Loucy (cell line): ENCODE data around the gene AP3S1.
"Not testable (repeated sequence)": the region's sequence is repeated elsewhere in the genome, so short reads cannot be mapped to it uniquely, and the experiment has no call there.

ENCODE experiments used
- H2AFZ ChIP-seq: fragments of 200-600 bp; sonication (generic); 2 replicates; pipeline ENCODE4 v1.6.0; 2016; ENCODE audit warnings: antibody characterized with exemption, mild to moderate bottlenecking, low read length, moderate library complexity
- H3F3A ChIP-seq: fragments of 200-600 bp; 2 replicates; pipeline ENCODE4 v1.6.0; 2016; ENCODE audit warnings: antibody characterized with exemption, low read depth, mild to moderate bottlenecking
- H3K27me3 ChIP-seq: fragments of 200-600 bp; sonication (generic); 2 replicates; pipeline ENCODE4 v1.6.1; 2014; ENCODE audit warnings: low read length, mild to moderate bottlenecking; ENCODE audit not compliant: insufficient read depth, poor library complexity, severe bottlenecking
- H3K36me3 ChIP-seq: fragments of 200-600 bp; sonication (generic); 2 replicates; pipeline ENCODE4 v1.6.1; 2016; ENCODE audit warnings: low read length; ENCODE audit not compliant: insufficient read depth
- H3K4me1 ChIP-seq: fragments of 200-600 bp; sonication (generic); 2 replicates; pipeline ENCODE4 v1.5.1; 2014; ENCODE audit warnings: low read length, mild to moderate bottlenecking; ENCODE audit not compliant: insufficient read depth, poor library complexity, severe bottlenecking
- H3K4me2 ChIP-seq: fragments of 200-600 bp; sonication (generic); 2 replicates; pipeline ENCODE4 v1.6.0; 2014; ENCODE audit warnings: antibody characterized with exemption, low read length, low read depth, mild to moderate bottlenecking; ENCODE audit not compliant: poor library complexity, severe bottlenecking
- H3K4me3 ChIP-seq: fragments of 200-600 bp; sonication (generic); 2 replicates; pipeline ENCODE4 v1.5.1; 2014; ENCODE audit warnings: low read length, mild to moderate bottlenecking, mixed read lengths; ENCODE audit not compliant: poor library complexity, severe bottlenecking
- H3K79me2 ChIP-seq: fragments of 200-600 bp; sonication (generic); 2 replicates; pipeline ENCODE4 v1.6.1; 2014; ENCODE audit warnings: low read length; ENCODE audit not compliant: insufficient read depth
- H3K9ac ChIP-seq: fragments of 200-600 bp; sonication (generic); 2 replicates; pipeline ENCODE4 v1.6.0; 2014; ENCODE audit warnings: mild to moderate bottlenecking, low read depth, low read length, moderate library complexity; ENCODE audit not compliant: poor library complexity, severe bottlenecking
- H3K9me2 ChIP-seq: fragments of 200-600 bp; sonication (generic); replicated peaks from 2 replicates; pipeline ENCODE4 v1.6.1; 2016; ENCODE audit warnings: low read depth, low read length, mixed read lengths
- H3K9me3 ChIP-seq: fragments of 200-600 bp; sonication (generic); 2 replicates; pipeline ENCODE4 v1.6.1; 2014; ENCODE audit warnings: mild to moderate bottlenecking, antibody characterized with exemption, low read length, low read depth; ENCODE audit not compliant: insufficient read depth
- H4K20me1 ChIP-seq: fragments of 200-600 bp; sonication (generic); 2 replicates; pipeline ENCODE4 v1.6.0; 2014; ENCODE audit warnings: antibody characterized with exemption, low read length, mild to moderate bottlenecking; ENCODE audit not compliant: insufficient read depth, poor library complexity, severe bottlenecking
- CTCF ChIP-seq: fragments of 200-600 bp; sonication (generic); conservative IDR thresholded peaks from 2 replicates; pipeline ENCODE4 v1.5.1; 2014; ENCODE audit warnings: mild to moderate bottlenecking, antibody characterized with exemption, low read length
- EZH2phosphoT487 ChIP-seq: fragments of 200-600 bp; IDR thresholded peaks from 2 replicates; pipeline ENCODE4 v1.6.1; 2018; ENCODE audit warnings: antibody characterized with exemption, mild to moderate bottlenecking, moderate library complexity, borderline replicate concordance

The AP3S1 gene

GRCh38 chr5:115895821-115896220, 54.1 kb downstream of the AP3S1 start:
- TF ChIP-seq EZH2phosphoT487 = no peak
- TF ChIP-seq CTCF = no peak
- Histone ChIP-seq H3F3A (no peaks in the 10 kb centered on the region), H4K20me1 (no peaks in the 10 kb centered on the region), H3K4me2 (no peak overlapping the region), H3K9me2 (no peaks in the 10 kb centered on the region), H3K4me1 (no peaks in the 10 kb centered on the region), H3K36me3 (no peaks in the 10 kb centered on the region), H3K4me3 (no peak overlapping the region), H3K9me3 (no peaks in the 10 kb centered on the region), H3K27me3 (no peaks in the 10 kb centered on the region), H2AFZ (no peak overlapping the region), H3K79me2 (no peaks in the 10 kb centered on the region), H3K9ac (no peak overlapping the region)

GRCh38 chr5:115898656-115899055, 56.9 kb downstream of the AP3S1 start:
- H3K4me1 ChIP-seq = no peaks in the 10 kb centered on the region
- no peaks in the 10 kb centered on the region for H3K79me2 ChIP-seq

GRCh38 chr5:115907177-115907576, 65.4 kb downstream of the AP3S1 start:
- Histone ChIP-seq H3K9ac (no peak overlapping the region), H3F3A (no peaks in the 10 kb centered on the region), H3K4me1 (no peaks in the 10 kb centered on the region), H3K27me3 (no peaks in the 10 kb centered on the region), H3K79me2 (no peaks in the 10 kb centered on the region), H3K4me2 (no peak overlapping the region), H2AFZ (no peak overlapping the region), H3K9me3 (no peaks in the 10 kb centered on the region), H3K4me3 (no peak overlapping the region), H3K9me2 (no peaks in the 10 kb centered on the region), H4K20me1 (no peaks in the 10 kb centered on the region), H3K36me3 (no peaks in the 10 kb centered on the region)
- no peak for TF ChIP-seq CTCF
- TF ChIP-seq EZH2phosphoT487 = no peak

More at GRCh38 chr5:115898656-115899055, 56.9 kb downstream of the AP3S1 start:
- no peak for TF ChIP-seq EZH2phosphoT487
- no peak for TF ChIP-seq CTCF
- Histone ChIP-seq H3K9me3 (no peaks in the 10 kb centered on the region), H3K4me2 (no peak overlapping the region), H3K27me3 (no peaks in the 10 kb centered on the region), H3K9me2 (no peaks in the 10 kb centered on the region), H2AFZ (no peak overlapping the region), H3K9ac (no peak overlapping the region), H3K4me3 (no peak overlapping the region), H3F3A (no peaks in the 10 kb centered on the region), H4K20me1 (no peaks in the 10 kb centered on the region), H3K36me3 (no peaks in the 10 kb centered on the region)

- not testable (repeated sequence) for H3K9me3 ChIP-seq, H2AFZ ChIP-seq, H3F3A ChIP-seq, H3K4me3 ChIP-seq, H3K9me2 ChIP-seq, H4K20me1 ChIP-seq, H3K4me1 ChIP-seq, H3K27me3 ChIP-seq, H3K79me2 ChIP-seq, H3K4me2 ChIP-seq, H3K36me3 ChIP-seq, H3K9ac ChIP-seq
Measured at GRCh38 chr5:115913623-115914400, 72.1 kb downstream of the AP3S1 start.
